HG02938 (cell line): ENCODE results near the gene WNT9B.

ENCODE experiments used
- ATAC-seq: cut with Tn5 transposase; IDR thresholded peaks from one replicate; pipeline ENCODE4 v1.9.1; 2021; ENCODE audit warnings: mild to moderate bottlenecking, moderate library complexity; ENCODE audit not compliant: unreplicated experiment

Gene WNT9B

DNA sequence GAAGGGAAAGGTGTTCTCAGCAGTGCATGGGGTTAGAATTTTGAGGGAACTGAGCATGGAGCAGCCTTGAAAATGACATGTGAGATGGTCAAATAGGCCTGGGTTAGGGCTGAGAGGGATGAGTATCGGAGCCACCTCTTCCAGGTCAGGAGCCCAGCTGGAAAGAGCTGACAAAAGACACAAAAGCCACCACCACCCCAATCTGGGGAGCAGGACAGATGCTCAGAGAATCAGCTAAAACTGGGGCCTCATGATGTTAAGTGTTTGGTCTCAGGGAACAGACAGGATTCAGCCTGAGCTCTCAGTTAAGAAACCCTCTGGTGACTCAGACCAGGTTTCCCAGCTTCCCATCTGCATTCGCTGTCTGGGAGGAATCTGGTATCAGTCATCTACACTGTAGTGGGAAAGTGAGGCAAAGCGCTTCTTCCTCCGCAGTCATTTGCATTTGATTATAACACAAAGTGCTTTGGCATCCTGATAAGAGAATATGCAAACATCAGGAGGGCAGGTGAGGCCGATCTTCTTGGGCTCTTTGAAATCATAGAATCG, 2.6 kb downstream of the WNT9B start:
- no peak for ATAC-seq

DNA sequence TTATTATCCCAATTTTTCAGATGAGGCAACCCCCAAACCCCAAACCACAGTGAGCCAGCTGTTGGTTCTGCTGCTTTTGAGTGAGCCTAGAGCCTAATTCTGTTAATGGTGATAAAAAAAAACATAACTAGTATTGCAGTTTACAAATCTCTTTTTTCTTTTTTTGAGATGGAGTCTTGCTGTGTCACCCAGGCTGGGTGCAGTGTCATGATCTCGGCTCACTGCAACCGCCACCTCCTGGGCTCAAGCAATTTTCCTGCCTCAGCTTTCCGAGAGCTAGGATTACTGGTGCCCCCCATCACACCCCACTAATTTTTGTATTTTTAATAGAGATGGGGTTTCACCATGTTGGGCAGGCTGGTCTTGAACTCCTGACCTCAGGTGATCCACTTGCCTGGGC, 3.1 kb downstream of the WNT9B start:
- ATAC-seq: no peak

DNA sequence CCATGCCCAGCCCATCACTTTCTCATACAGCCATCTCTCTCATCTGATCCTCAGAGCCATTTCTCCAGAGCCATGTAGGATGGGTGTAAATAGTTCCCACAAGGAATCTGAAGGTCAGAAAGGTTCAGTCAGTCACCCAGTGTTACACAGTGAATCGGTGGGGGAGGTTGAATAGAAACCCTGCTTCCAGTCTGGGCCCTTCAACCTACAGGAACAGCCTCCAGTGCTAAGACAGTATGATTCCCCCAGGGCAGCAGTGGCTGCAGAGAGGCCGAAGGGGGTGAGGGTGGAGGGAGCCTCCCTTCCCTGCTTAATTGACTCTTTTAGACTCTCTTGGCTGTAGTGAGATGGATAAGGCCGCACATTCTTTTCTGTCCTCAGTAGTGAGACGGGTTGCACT, 3.6 kb downstream of the WNT9B start:
- ATAC-seq: no peak

- no peak for ATAC-seq
These were observed 6.2 kb downstream of the WNT9B start for GRCh38 chr17:46857600-46857999.

- no peak for ATAC-seq
These were observed 8.6 kb downstream of the WNT9B start for GRCh38 chr17:46859996-46860395.

GRCh38 chr17:46862949-46863348, 11.6 kb downstream of the WNT9B start:
- ATAC-seq: no peak

- no peak for ATAC-seq
These were observed 12.2 kb downstream of the WNT9B start for GRCh38 chr17:46863383-46864121.

- ATAC-seq: no peak
These were observed 13.7 kb downstream of the WNT9B start for GRCh38 chr17:46865100-46865499.

GRCh38 chr17:46866325-46866724, 14.9 kb downstream of the WNT9B start:
- no peak for ATAC-seq

GRCh38 chr17:46866747-46867146, 15.4 kb downstream of the WNT9B start:
- ATAC-seq: no peak

GRCh38 chr17:46868689-46869187, 17.4 kb downstream of the WNT9B start:
- ATAC-seq: no peak

GRCh38 chr17:46869296-46869695, 17.9 kb downstream of the WNT9B start:
- ATAC-seq: no peak

DNA sequence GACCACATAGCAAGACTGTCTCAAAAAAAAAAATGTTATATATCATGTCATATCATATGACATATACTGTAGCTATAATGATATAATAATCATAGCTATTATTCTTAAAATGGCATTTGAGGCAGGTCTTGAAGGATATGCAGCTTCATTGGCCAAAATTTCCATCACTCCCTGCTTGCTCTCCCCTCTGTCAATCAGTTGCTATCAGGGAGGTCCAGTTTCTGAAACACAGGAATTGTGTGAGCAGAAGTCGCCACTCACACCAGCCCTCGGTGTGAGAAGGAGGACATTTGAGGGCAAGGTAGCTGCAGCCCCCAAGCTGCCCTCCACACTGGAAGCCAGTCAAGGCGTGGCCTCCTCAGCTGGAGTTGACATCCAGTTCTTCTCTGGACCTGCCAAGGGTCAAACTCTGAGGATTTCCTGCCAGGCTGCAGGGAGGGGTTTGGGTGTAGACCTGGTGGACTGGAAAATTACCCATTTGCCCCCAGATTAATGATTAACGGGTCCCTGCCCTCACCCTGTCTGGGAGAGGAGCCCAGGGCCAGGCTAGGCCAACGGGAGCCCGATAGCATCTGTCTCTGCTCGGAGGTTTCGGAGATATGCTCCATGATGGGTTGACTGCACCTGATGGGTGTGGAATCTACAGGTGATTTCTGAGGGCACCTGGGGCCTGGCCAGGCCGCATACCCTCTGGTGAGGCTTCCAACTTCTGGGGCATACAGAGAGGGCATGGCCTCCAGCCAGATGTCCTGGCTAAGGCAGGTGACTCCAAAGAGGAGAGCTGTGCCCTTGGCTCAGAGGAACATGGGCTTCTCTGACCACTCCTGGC, 18.8 kb downstream of the WNT9B start:
- ATAC-seq: no peak

GRCh38 chr17:46872421-46872820, 21.0 kb downstream of the WNT9B start:
- no peak for ATAC-seq

DNA sequence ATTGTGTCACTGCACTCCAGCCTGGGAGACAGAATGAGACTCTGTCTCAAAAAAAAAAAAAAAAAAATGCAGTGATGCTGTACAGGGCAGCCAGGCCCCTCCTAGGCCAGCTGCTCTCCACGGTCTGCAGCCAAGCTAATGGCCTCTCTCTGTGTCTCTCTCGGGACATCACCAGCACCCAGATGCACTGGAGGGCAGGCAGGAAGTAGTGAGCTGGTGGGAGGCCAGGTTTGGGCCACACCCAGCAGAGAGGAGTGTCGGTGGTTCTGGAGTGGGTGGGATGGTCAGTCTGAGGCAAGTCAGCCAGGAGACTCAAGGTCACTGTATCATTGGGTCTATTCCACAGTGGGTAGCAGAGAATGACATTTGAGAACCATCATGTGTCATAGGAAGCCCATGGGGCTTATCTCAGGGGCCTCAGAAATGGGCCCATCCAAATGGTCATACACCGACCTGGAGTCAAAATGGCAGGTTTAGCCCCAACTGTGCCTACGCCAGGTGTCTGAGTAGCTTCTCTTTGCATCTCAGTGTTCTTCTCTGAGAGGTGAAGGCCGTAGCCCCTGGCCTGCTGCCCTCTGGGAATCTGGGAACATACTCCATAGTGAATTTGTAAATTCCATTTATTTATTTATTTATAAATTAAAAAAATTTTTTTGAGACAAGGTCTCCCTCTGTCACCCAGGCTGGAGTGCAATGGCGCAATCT, 22.7 kb downstream of the WNT9B start:
- ATAC-seq: no peak

DNA sequence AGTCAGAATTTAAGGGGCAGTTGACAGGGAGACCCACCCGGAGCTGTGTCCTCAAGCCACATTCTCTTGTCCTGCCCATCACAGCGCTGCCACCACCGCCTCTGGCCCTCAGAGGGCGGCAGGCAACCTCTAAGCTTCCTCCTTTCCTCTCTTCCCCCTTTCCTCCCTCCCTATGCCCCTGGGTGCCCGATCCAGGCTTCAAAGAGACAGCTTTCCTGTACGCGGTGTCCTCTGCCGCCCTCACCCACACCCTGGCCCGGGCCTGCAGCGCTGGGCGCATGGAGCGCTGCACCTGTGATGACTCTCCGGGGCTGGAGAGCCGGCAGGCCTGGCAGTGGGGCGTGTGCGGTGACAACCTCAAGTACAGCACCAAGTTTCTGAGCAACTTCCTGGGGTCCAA, 23.5 kb downstream of the WNT9B start:
- no peak for ATAC-seq

GRCh38 chr17:46875849-46876352, 24.5 kb downstream of the WNT9B start:
- ATAC-seq: no peak

DNA sequence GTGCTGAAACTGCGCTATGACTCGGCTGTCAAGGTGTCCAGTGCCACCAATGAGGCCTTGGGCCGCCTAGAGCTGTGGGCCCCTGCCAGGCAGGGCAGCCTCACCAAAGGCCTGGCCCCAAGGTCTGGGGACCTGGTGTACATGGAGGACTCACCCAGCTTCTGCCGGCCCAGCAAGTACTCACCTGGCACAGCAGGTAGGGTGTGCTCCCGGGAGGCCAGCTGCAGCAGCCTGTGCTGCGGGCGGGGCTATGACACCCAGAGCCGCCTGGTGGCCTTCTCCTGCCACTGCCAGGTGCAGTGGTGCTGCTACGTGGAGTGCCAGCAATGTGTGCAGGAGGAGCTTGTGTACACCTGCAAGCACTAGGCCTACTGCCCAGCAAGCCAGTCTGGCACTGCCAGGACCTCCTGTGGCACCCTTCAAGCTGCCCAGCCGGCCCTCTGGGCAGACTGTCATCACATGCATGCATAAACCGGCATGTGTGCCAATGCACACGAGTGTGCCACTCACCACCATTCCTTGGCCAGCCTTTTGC, 25.0 kb downstream of the WNT9B start:
- ATAC-seq: no peak

- ATAC-seq: no peak
These were observed 25.5 kb downstream of the WNT9B start for GRCh38 chr17:46876926-46877325.

- ATAC-seq: no peak
These were observed 26.1 kb downstream of the WNT9B start for GRCh38 chr17:46877466-46877865.

GRCh38 chr17:46878055-46878454, 26.7 kb downstream of the WNT9B start:
- no peak for ATAC-seq
